Natural killer cell (primary cell): ENCODE results near the gene CCT8L2. TPM values are rescaled to one million over a fixed set of nuclear protein-coding genes. Genes with fewer than 3 reads are reported as not detected.
"Not testable (repeated sequence)": the region's sequence is repeated elsewhere in the genome, so short reads cannot be mapped to it uniquely, and the experiment has no call there.

Experiments used
- ATAC-seq, 3 donors: fragments of 150-1000 bp in 2 of 3; fragments of 200-7000 bp in 1 of 3; cut with Tn5 transposase; 1 replicate in 1 of 3; 2 replicates in 2 of 3; pipeline ENCODE4 v1.10.0; 2021; ENCODE audit warnings: mild to moderate bottlenecking in 2 of 3, moderate library complexity in 2 of 3
- DNase-seq, 2 donors: peaks; one replicate each; pipeline versions ENCODE4 v3.0.0 to v3.0.0-alpha.2; 2013 to 2021; ENCODE audit warnings: mixed read lengths in 1 of 2
- H3K27ac ChIP-seq: one replicate; pipeline ENCODE4 v1.5.1; 2013; ENCODE audit warnings: mild to moderate bottlenecking, low read length
- H3K27me3 ChIP-seq: one replicate; pipeline ENCODE4 v1.6.1; 2013; ENCODE audit warnings: low read length; ENCODE audit not compliant: control insufficient read depth, insufficient read depth
- H3K36me3 ChIP-seq: one replicate; pipeline ENCODE4 v1.6.1; 2013; ENCODE audit warnings: low read length; ENCODE audit not compliant: control insufficient read depth, insufficient read depth
- H3K4me1 ChIP-seq: one replicate; pipeline ENCODE4 v1.6.1; 2013; ENCODE audit warnings: low read length; ENCODE audit not compliant: control insufficient read depth, insufficient read depth
- H3K4me3 ChIP-seq: one replicate; pipeline ENCODE4 v1.5.1; 2013; ENCODE audit warnings: low read length
- H3K9me3 ChIP-seq: one replicate; pipeline ENCODE4 v1.6.1; 2013; ENCODE audit warnings: low read length; ENCODE audit not compliant: control insufficient read depth, insufficient read depth
- H3K27ac Mint-ChIP-seq, 2 donors: one replicate each; pipeline ENCODE4 v1.8.0; 2022; ENCODE audit warnings: mild to moderate bottlenecking in 2 of 2, mixed read lengths in 2 of 2, moderate library complexity in 1 of 2
- H3K27me3 Mint-ChIP-seq, 2 donors: one replicate each; pipeline ENCODE4 v1.8.0; 2022; ENCODE audit warnings: low read depth in 2 of 2, mixed read lengths in 2 of 2
- H3K36me3 Mint-ChIP-seq: one replicate; pipeline ENCODE4 v1.8.0; 2022; ENCODE audit warnings: mixed read lengths
- H3K4me1 Mint-ChIP-seq, 2 donors: one replicate each; pipeline ENCODE4 v1.8.0; 2022; ENCODE audit warnings: mixed read lengths in 2 of 2
- H3K4me3 Mint-ChIP-seq: one replicate; pipeline ENCODE4 v1.8.0; 2022; ENCODE audit warnings: mild to moderate bottlenecking, moderate library complexity, mixed read lengths
- H3K9me3 Mint-ChIP-seq, 2 donors: one replicate each; pipeline ENCODE4 v1.8.0; 2022; ENCODE audit warnings: mixed read lengths in 2 of 2
- CTCF ChIP-seq: fragments of 200-600 bp; IDR thresholded peaks from one replicate; pipeline ENCODE4 v1.8.0; 2022; ENCODE audit warnings: antibody characterized with exemption
- WGBS: methylation state at CpG from one replicate; pipeline ENCODE4 v1.1.7; 2013; ENCODE audit warnings: missing lambda C conversion rate; ENCODE audit not compliant: insufficient coverage; 5-methylcytosine and 5-hydroxymethylcytosine counted together
- intact Hi-C: fragments of 100-400 bp; cut with micrococcal nuclease; formaldehyde crosslinking; loops from one replicate; pipeline ENCODE4 v1.14.2; 2022
- total RNA-seq, 4 donors: library from RNA; stranded (reverse); fragments of 120-200 nt in 1 of 4; gene quantifications; one replicate each; pipeline versions ENCODE4 v1.2.3 to v1.2.4, GENCODE V29; 2013 to 2022

The CCT8L2 gene
- total RNA-seq, 3 donors from 2014 or later (not counting 1 experiment from before 2014, with no cell fraction given): not detected

- H3K4me1 ChIP-seq: no peaks in the 10 kb centered on the region
- H3K9me3 ChIP-seq: no peaks in the 10 kb centered on the region
- Mint-ChIP-seq H3K36me3 (no peaks in the 10 kb centered on the region), H3K9me3 (no peaks in the 10 kb centered on the region), H3K4me3 (no peak overlapping the region), H3K4me1 (no peaks in the 10 kb centered on the region), H3K27ac (no peak overlapping the region), H3K27me3 (no peaks in the 10 kb centered on the region)
- no peak overlapping the region for H3K4me3 ChIP-seq
- no peaks in the 10 kb centered on the region for H3K27me3 ChIP-seq
- no peak overlapping the region for H3K27ac ChIP-seq
- ATAC-seq (no peak), DNase-seq (no peak)
- intact Hi-C loops: no loop called here
- H3K36me3 ChIP-seq: no peaks in the 10 kb centered on the region
- TF ChIP-seq CTCF: no peak
- no CpG with 5 or more reads among the region's 2 CpGs for WGBS
These were observed 6.4 kb downstream of the CCT8L2 start for GRCh38 chr22:16586170-16586569.

GRCh38 chr22:16580872-16581271 lies 11.7 kb downstream of the CCT8L2 start:
- H3K9me3 Mint-ChIP-seq, H3K27me3 Mint-ChIP-seq, DNase-seq, H3K4me1 Mint-ChIP-seq, ATAC-seq, H3K36me3 Mint-ChIP-seq, H3K27me3 ChIP-seq, H3K27ac ChIP-seq, H3K27ac Mint-ChIP-seq, intact Hi-C loops, H3K4me3 Mint-ChIP-seq, H3K4me3 ChIP-seq, H3K36me3 ChIP-seq, H3K4me1 ChIP-seq, H3K9me3 ChIP-seq: not testable (repeated sequence)
- 92% methylated on average over 1 of the region's 2 CpGs for WGBS

GRCh38 chr22:16569240-16569834 lies 23.3 kb downstream of the CCT8L2 start:
- H3K4me1 Mint-ChIP-seq, H3K27me3 Mint-ChIP-seq, DNase-seq, H3K27ac Mint-ChIP-seq, ATAC-seq, H3K36me3 ChIP-seq, H3K9me3 Mint-ChIP-seq, intact Hi-C loops, H3K27me3 ChIP-seq, H3K4me1 ChIP-seq, H3K4me3 Mint-ChIP-seq, H3K36me3 Mint-ChIP-seq, H3K4me3 ChIP-seq, H3K9me3 ChIP-seq, H3K27ac ChIP-seq: not testable (repeated sequence)
- 71% methylated on average over 1 of the region's 2 CpGs for WGBS

GRCh38 chr22:16568425-16568758 lies 24.2 kb downstream of the CCT8L2 start:
- Mint-ChIP-seq H3K9me3 (peaks cover 0 to 2% of the 10 kb centered on the region in 2 donors), H3K27me3 (no peaks in the 10 kb centered on the region), H3K4me3 (no peak overlapping the region), H3K36me3 (no peaks in the 10 kb centered on the region), H3K27ac (no peak overlapping the region), H3K4me1 (no peaks in the 10 kb centered on the region)
- 80% methylated on average over 3 of the region's 6 CpGs for WGBS
- no peak overlapping the region for H3K4me3 ChIP-seq
- intact Hi-C loops: no loop called here
- H3K27me3 ChIP-seq: no peaks in the 10 kb centered on the region
- DNase-seq (no peak), ATAC-seq (no peak)
- no peaks in the 10 kb centered on the region for H3K36me3 ChIP-seq
- no peak for TF ChIP-seq CTCF
- no peaks in the 10 kb centered on the region for H3K9me3 ChIP-seq
- H3K4me1 ChIP-seq: no peaks in the 10 kb centered on the region
- H3K27ac ChIP-seq: no peak overlapping the region

- H3K27me3 ChIP-seq, H3K9me3 Mint-ChIP-seq, H3K9me3 ChIP-seq, H3K27me3 Mint-ChIP-seq, H3K4me3 Mint-ChIP-seq, H3K36me3 Mint-ChIP-seq, H3K27ac ChIP-seq, H3K36me3 ChIP-seq, H3K4me1 Mint-ChIP-seq, ATAC-seq, intact Hi-C loops, DNase-seq, H3K4me3 ChIP-seq, H3K27ac Mint-ChIP-seq, H3K4me1 ChIP-seq: not testable (repeated sequence)
- 88% methylated on average over 13 of the region's 13 CpGs for WGBS
These were observed 24.8 kb downstream of the CCT8L2 start for GRCh38 chr22:16567617-16568424.

GRCh38 chr22:16566421-16567151 lies 26.0 kb downstream of the CCT8L2 start:
- H3K4me1 Mint-ChIP-seq, H3K9me3 ChIP-seq, H3K4me3 Mint-ChIP-seq, H3K36me3 Mint-ChIP-seq, H3K4me1 ChIP-seq, H3K4me3 ChIP-seq, ATAC-seq, DNase-seq, intact Hi-C loops, H3K9me3 Mint-ChIP-seq, H3K27me3 ChIP-seq, H3K27ac Mint-ChIP-seq, H3K36me3 ChIP-seq, H3K27ac ChIP-seq, H3K27me3 Mint-ChIP-seq: not testable (repeated sequence)
- 91% methylated on average over 7 of the region's 7 CpGs for WGBS
